GM18861 (cell line): ENCODE measurements around the gene EXOSC7.
"Not testable (repeated sequence)": the region's sequence is repeated elsewhere in the genome, so short reads cannot be mapped to it uniquely, and the experiment has no call there.

ENCODE experiments used
- ATAC-seq: cut with Tn5 transposase; IDR thresholded peaks from one replicate; pipeline ENCODE4 v1.9.1; 2021; ENCODE audit not compliant: unreplicated experiment

Gene EXOSC7

DNA sequence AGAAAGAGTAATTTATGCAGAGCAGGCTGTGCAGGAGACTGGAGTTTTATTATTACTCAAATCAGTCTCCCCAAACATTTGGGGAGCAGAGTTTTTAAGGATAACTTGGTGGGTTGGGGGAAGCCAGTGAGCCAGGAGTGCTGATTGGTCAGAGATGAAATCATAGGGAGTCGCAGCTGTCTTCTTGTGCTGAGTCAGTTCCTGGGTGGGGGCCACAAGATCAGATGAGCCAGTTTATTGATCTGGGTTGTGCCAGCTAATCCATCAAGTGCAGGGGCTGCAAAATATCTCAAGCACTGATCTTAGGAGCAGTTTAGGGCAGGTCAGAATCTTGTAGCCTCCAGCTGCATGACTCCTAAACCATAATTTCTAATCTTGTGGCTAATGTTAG lies 77.8 kb downstream of the EXOSC7 start:
- not testable (repeated sequence) for ATAC-seq

DNA sequence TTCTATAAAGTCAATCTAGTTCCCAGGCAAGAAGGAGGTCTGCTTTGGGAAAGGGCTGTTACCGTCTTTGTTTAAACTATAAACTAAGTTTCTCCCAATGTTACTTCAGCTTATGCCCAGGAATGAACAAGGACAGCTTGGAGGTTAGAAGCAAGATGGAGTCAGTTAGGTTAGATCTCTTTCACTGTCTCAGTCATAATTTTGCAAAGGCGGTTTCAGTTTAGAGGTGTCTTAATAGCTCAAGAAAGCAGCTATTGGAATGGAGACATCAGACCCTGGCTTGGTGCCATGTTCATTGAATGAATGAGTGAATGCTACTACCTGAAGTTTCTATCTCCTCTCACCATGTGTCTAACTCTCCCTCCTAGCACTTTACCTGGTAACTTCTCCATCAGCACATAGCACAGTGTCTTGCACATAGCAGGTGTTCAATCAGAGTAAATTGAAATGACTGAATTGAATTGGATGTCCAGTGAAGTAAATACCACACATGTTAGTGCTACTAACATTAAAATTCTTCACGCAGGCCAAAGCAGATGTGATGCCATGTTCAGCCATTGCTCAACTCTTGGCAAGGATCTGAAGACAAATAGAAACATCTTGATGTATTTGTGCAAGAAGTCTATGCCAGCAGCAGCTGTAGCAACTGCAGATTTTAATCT lies 78.3 kb downstream of the EXOSC7 start:
- no peak for ATAC-seq

DNA sequence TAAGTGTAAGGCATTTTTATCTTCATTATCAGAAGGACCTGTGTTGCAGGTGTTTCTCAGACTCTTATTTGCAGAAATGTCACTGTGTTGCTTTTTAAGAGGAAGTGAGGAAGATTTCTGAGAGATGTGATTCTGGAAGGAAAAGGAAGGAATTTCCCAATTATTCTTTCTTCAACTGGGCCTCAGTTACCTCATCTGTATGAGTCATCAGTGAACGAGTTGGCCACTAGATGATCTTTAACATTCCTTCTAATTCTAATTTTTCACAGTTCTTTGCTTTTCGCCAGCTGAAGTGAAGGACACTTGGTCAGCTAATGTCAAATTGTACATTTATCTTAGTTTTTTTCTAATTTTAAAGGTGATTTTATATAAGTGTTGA lies 79.0 kb downstream of the EXOSC7 start:
- no peak for ATAC-seq

DNA sequence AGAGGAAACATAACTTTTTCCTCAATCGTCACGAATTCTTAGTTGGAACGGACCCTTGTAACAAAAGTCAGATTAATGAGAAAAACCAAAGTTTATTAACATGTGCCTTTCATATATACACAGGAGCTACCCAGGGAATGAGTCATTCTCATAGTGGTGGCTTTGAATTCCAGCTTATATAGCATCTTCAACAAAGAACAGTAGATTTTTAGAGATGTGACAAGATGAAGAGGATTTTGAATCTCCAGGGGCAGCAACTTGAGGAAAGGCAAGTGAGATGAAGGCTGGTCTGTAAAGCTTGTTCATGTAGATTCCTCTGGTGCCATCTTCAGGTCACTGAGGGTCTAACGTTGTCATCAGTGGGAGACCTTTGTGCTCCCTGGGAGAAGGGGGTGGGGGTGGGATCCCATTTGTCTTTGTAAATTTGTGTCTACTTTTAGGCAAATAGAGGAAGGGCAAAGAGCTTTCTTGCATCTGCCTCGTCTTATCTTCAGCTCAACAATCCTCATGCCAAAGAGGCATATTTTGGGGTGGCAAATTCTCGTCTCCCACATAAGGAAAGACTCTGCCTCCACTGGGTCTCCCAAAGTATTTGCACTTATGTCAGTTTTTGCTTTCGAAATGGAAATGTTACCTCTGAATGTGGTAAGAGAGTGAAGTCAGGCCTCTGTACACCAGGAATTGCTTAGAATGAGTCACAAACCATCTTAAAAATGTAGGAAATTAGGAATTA lies 79.5 kb downstream of the EXOSC7 start:
- ATAC-seq = no peak

DNA sequence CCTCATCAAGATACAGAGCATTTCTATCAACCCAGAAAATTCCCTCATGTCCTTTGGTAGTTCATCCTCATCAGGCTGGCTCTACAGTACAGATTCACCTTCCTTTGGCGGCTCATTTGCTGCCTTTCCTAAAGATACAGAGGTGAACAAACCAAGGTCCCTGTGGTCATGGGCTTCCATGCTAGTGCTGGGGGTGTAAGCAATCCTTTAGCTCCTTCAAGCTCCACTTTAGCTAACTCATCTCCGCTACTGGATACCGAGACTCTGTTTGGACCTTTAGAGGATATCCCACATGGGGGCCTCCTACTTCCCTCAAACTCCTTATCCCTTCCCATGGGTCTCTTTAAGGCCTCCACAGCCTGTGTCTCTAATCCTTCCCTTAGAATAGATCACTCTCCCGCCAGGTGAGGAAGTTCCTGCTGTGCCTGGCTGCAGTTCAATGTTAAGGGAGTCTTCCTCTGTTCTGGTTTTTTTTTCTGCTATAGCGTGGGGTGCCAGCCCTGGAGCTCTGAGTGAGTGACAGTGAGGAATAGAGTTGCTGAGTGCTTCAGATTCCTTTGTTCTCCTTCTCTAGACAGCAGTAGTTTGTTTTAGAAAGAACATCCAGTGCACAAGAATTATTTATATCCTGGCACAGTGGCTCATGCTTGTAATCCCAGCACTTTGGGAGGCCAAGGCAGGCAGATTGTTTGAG lies 80.7 kb downstream of the EXOSC7 start:
- ATAC-seq = no peak

DNA sequence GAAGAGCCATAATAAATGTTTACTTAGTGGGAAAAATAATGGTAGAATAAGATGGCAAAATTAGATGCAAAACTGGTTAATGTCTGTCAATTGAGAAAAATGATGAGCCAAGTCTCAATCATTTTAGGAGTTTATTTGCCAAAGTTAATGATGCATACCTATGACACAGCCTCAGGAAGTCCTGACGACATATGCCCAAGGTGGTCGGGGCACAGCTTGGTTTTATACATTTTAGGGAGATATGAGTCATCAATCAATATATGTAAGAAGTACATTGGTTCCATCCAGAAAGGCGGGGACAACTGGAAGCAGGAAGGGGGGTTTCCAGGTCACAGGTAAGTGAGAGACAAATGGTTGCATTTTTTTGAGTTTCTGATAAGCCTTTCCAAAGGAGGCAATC lies 81.5 kb downstream of the EXOSC7 start:
- ATAC-seq = no peak

DNA sequence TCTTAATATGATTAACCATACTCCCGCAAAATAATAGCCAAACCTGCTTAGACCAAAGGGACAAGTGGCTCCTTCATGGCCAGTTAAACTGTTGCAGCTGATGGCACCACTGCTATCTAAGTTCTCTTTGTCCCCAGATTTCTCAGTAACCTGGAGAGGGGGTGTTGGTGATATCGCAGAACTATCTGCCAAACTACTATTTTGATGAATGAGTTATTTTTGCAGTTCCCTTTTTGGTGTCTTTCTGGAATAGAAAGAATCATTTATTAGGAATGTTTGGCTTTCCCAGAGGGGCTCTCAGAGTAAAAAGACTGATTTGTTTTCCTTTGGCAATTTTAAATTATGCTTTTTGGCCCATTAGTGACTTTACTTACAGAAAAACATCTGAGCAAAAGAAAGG lies 83.1 kb downstream of the EXOSC7 start:
- no peak for ATAC-seq

DNA sequence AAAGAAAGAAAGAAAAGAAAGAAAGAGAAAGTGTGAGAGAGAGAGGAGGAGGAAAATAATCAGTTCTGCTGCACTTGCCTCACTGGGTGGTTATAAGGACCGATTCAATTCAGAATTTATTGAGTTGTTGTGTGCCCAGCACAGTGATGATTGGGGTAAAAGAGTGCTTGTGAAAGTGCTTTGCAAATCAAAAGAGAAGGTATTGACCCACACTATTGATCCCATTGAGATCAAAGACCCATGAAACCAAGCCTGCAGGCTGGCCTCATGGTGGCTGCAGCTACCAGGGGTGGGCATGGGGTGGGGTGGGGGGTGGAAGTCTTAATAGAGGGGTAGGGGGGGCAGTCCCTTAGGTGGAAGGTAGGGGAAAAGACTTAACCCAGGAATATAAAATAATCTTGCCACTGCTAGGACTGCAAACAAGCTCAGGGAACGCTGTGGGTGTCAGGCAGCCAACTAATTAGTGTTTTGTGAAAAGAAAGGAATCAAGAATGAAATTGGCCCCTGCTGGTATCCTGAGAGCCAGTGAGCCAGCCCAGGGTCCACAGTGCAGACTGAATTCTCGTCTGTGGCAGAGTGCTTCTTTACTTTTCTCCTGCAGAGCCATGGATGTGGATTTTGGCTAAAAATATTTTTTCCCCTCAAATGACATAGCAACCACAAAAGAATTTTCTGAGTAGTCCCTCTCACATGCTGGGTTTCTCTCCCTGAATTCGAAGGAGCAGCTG lies 84.3 kb downstream of the EXOSC7 start:
- no peak for ATAC-seq
